Activated naive CD8-positive, alpha-beta T cell treated with anti-CD3 and anti-CD28 coated beads, Interleukin-2, amount 50 U/mL, for 24 hours (primary cell): ENCODE measurements around the gene KCNK6.

Experiments
- ATAC-seq: fragments of 150-1000 bp; cut with Tn5 transposase; one replicate; pipeline ENCODE4 v1.10.0; 2021
- DNase-seq: peaks from one replicate; pipeline ENCODE4 v3.0.0; 2021
- H3K27ac Mint-ChIP-seq: one replicate; pipeline ENCODE4 v1.8.0; 2021; ENCODE audit warnings: mild to moderate bottlenecking, mixed read lengths
- H3K27me3 Mint-ChIP-seq: one replicate; pipeline ENCODE4 v1.8.0; 2021; ENCODE audit warnings: mixed read lengths
- H3K36me3 Mint-ChIP-seq: one replicate; pipeline ENCODE4 v1.8.0; 2021; ENCODE audit warnings: low read depth, mixed read lengths
- H3K4me1 Mint-ChIP-seq: one replicate; pipeline ENCODE4 v1.8.0; 2021; ENCODE audit warnings: mixed read lengths
- H3K4me3 Mint-ChIP-seq: one replicate; pipeline ENCODE4 v1.8.0; 2021; ENCODE audit warnings: mild to moderate bottlenecking, moderate library complexity, mixed read lengths
- H3K9me3 Mint-ChIP-seq: one replicate; pipeline ENCODE4 v1.8.0; 2021; ENCODE audit warnings: mixed read lengths

KCNK6 gene

GRCh38 chr19:38375098-38375493 lies 55.5 kb downstream of the KCNK6 start:
- peak overlapping the region; percentile 98 for H3K4me3 Mint-ChIP-seq
- peak overlapping the region; percentile 97 for H3K27ac Mint-ChIP-seq
- DNase-seq (no peak), ATAC-seq (no peak)
- H3K9me3 Mint-ChIP-seq: no peaks in the 10 kb centered on the region
- H3K36me3 Mint-ChIP-seq: peaks cover 38% of the 10 kb centered on the region
- H3K27me3 Mint-ChIP-seq: no peaks in the 10 kb centered on the region
- peaks cover 27% of the 10 kb centered on the region for H3K4me1 Mint-ChIP-seq

- Mint-ChIP-seq H3K4me1 (peaks cover 27% of the 10 kb centered on the region), H3K4me3 (peak overlapping the region; percentile 98), H3K9me3 (no peaks in the 10 kb centered on the region), H3K27ac (peak overlapping the region; percentile 97), H3K27me3 (no peaks in the 10 kb centered on the region), H3K36me3 (peaks cover 42% of the 10 kb centered on the region)
- DNase-seq (no peak), ATAC-seq (no peak)
These were observed 56.1 kb downstream of the KCNK6 start for GRCh38 chr19:38375748-38376147.

GRCh38 chr19:38376576-38376975 lies 56.9 kb downstream of the KCNK6 start:
- H3K9me3 Mint-ChIP-seq: no peaks in the 10 kb centered on the region
- H3K27me3 Mint-ChIP-seq: no peaks in the 10 kb centered on the region
- peak overlapping the region; percentile 98 for H3K4me3 Mint-ChIP-seq
- DNase-seq (no peak), ATAC-seq (no peak)
- H3K27ac Mint-ChIP-seq: peak overlapping the region; percentile 55
- peaks cover 49% of the 10 kb centered on the region for H3K36me3 Mint-ChIP-seq
- peaks cover 27% of the 10 kb centered on the region for H3K4me1 Mint-ChIP-seq

DNA sequence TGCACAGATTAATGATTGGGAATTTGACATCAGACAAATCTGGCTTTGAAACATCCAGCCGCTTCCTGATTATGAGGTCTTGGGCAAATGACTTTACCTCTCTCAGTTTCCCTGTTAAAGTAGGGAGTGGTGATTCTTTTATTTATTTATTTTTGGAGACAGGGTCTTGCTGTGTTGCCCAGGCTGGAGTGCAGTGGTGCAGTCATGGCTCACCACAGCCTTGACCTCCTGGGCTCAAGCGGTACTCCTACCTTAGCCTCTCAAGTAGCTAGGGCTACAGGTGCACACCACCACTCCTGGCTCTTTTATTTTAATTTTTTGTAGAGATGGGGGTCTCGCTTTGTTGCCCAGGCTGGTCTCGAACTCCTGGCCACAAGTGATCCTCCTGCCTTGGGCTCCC lies 57.4 kb downstream of the KCNK6 start:
- H3K27ac Mint-ChIP-seq: no peak overlapping the region

GRCh38 chr19:38378866-38379265 lies 59.2 kb downstream of the KCNK6 start:
- H3K36me3 Mint-ChIP-seq: peaks cover 71% of the 10 kb centered on the region
- no peaks in the 10 kb centered on the region for H3K27me3 Mint-ChIP-seq
- H3K27ac Mint-ChIP-seq: no peak overlapping the region
- peaks cover 27% of the 10 kb centered on the region for H3K4me1 Mint-ChIP-seq
- no peak for DNase-seq
- no peak for ATAC-seq
- H3K9me3 Mint-ChIP-seq: no peaks in the 10 kb centered on the region
- H3K4me3 Mint-ChIP-seq: no peak overlapping the region

More for the DNA sequence above, 57.4 kb downstream of the KCNK6 start:
- peaks cover 53% of the 10 kb centered on the region for H3K36me3 Mint-ChIP-seq
- no peak for ATAC-seq
- H3K4me3 Mint-ChIP-seq: no peak overlapping the region
- no peaks in the 10 kb centered on the region for H3K9me3 Mint-ChIP-seq
- peaks cover 27% of the 10 kb centered on the region for H3K4me1 Mint-ChIP-seq
- DNase-seq: no peak
- H3K27me3 Mint-ChIP-seq: no peaks in the 10 kb centered on the region

DNA sequence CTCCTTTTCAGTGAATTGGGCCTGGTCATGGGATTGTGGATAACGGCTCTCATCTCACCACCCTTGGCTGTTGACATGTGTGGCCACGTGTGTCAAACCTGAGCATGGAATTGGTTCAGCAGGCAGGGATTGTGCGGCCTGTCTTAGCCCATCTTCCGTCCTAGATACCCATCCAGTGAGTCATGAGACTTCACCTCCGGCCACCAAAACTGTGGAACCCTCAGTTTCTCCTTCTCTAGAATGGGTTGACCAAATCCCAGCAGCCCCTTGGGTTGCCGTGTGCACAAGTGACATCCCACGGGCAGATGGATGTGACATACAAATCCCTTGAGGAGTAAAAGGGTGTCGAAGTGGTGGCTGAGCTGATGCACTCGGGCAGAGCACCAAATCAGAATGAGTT lies 61.5 kb downstream of the KCNK6 start:
- Mint-ChIP-seq H3K27ac (no peak overlapping the region), H3K4me3 (no peak overlapping the region), H3K36me3 (peaks cover 69% of the 10 kb centered on the region), H3K9me3 (no peaks in the 10 kb centered on the region), H3K4me1 (peaks cover 12% of the 10 kb centered on the region), H3K27me3 (no peaks in the 10 kb centered on the region)
- no peak for ATAC-seq
- no peak for DNase-seq
